Epithelial cell of prostate (primary cell): ENCODE data around the gene MAD1L1.
"Not testable (repeated sequence)": the region's sequence is repeated elsewhere in the genome, so short reads cannot be mapped to it uniquely, and the experiment has no call there.

Source experiments
- DNase-seq: peaks from one replicate; pipeline ENCODE4 v3.0.0-alpha.2; 2011; ENCODE audit warnings: low read depth, low spot score
- H3K27ac ChIP-seq: fragments of 450-650 bp; 2 replicates; pipeline ENCODE4 v1.5.1; 2017; ENCODE audit warnings: mild to moderate bottlenecking

The MAD1L1 gene

DNA sequence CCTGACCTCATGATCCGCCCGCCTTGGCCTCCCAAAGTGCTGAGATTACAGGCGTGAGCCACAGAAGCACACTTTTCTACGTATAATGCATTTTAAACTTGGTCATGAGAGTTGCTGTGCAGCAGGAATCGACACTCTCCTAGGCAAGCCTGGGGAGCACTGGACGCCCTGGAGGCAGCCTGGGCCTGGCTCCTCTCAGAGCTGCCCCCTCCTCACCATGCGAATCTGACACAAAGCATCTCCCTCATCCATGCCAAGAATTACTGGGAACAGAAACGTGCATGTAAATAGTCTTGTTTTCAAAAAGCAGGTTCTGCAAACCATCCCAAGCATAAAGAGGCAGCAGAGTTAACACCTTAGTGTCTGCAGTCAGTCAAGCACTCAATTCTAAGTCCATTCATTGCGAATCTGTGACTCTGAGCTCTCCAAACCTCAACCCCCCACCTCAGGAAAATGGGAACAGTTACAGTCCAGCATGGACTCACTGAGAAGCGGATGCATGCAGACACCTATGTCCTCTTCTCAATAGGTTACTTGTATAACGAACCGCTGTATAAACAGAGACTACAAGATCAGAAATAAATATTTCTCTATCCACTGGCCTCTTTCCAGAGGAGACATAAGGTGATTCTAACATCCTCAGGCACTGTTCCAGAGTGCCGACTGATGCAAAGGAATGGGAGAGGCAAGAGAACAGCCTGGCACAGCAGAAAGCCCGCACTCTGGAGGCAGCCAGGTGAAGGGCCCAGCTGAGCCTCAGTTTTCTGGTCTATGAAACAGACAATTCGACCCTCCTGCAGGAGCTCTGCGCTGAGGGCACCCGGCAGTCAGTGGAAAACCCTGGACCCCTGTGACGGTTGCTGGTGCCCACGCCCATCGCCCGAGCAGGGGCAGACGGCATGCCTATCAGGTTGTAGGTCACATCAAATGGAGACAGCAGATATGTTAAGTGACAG, 68.9 kb downstream of the MAD1L1 start:
- DNase-seq = no peak

DNA sequence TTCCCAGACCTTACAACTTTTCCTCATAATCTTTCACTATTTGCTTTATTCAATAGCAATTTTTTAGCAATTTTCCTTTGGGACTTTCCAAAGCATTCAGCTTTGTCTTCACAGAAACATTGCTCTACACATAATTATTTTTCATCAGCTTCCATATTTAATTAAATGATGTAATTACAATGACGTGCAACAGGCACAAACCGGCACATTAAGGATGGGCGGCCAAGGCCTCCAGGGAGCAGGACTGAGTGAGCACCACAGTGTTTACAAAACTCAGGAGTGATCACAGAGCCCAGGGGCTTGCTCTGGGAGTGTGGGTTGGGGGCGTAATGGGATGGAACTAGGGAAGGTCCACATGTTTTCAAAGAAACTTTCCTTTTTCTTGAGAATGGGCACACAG, 69.8 kb downstream of the MAD1L1 start:
- no peak for DNase-seq
- H3K27ac ChIP-seq = no peak overlapping the region

More for the DNA sequence above, 68.9 kb downstream of the MAD1L1 start:
- no peak overlapping the region for H3K27ac ChIP-seq

DNA sequence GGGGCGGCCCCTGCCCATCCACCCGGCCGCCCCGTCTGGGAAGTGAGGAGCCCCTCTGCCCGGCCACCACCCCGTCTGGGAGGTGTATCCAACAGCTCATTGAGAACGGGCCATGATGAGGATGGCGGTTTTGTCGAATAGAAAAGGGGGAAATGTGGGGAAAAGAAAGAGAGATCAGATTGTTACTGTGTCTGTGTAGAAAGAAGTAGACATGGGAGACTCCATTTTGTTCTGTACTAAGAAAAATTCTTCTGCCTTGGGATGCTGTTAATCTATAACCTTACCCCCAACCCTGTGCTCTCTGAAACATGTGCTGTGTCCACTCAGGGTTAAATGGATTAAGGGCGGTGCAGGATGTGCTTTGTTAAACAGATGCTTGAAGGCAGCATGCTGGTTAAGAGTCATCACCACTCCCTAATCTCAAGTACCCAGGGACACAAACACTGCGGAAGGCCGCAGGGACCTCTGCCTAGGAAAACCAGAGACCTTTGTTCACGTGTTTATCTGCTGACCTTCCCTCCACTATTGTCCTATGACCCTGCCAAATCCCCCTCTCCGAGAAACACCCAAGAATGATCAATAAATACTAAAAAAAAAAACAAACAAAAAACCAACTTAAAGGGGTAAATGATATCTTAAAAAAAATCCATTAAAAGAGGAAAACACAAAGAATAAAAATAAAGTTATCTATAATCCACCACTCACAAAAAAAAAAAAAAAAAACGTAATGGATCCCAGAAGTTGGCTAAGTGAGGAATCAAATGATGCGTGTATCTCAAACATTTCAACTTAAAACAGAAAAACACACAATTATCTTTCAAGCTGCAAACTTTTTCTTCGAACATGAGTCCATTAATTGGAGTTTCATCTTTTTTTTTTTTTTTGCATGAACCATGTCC, 70.5 kb downstream of the MAD1L1 start:
- not testable (repeated sequence) for H3K27ac ChIP-seq, DNase-seq

DNA sequence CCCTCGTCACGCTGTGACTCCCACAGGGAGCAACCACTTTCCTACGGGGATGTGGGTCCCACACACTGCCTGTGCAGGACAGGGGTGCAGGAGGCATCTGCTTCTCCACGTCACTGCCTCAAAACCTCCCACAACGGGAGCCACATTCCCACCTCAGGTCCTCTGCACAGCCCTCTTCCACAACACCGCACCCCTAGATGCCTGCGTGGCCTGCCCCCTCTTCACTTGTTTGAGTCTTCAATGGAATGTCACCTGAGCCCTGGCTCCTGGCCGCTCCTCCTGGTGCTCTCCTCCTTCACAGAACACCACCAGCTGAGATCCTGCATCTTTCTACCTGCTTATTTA, 73.6 kb downstream of the MAD1L1 start:
- no peak overlapping the region for H3K27ac ChIP-seq
- no peak for DNase-seq

DNA sequence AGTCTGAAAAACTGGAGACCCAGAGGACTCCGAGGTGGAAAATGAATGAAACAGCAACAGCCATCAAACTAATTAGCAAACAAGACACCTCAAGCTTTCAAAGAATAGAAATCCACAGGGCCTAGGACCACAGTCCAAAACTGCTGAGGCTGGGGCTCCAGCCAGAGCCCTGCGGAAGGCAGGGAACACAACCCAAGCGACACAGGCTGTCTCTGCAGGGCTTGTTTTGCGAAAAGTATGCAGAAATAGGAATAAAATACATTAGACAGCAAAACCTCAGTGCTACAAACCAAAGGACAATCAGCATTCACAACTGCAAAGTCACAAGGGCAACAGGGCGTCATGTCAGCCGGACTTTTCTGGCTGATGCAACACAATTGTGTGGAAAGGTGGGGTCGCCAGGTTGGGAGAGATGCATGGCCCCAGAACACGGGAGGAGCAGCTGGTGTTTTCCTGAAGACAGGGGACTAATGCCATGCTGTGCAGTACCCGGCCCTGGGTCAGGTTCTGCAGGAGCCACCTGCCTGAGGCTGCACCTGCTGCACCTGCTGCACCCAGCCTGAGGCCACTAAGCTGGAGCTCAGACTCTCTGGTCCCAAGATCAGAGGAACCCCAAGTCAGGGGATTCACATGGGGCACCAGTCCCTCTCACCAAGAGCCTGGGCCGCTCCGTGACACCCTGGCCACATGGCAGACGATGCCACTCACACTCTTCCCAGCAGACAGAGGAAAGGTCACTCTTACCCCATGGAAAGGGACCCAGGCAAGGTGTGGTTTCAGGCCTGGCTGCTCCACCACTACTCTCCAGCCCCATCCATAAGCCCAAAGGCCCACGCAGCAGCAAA, 74.2 kb downstream of the MAD1L1 start:
- DNase-seq = no peak
- no peak overlapping the region for H3K27ac ChIP-seq

DNA sequence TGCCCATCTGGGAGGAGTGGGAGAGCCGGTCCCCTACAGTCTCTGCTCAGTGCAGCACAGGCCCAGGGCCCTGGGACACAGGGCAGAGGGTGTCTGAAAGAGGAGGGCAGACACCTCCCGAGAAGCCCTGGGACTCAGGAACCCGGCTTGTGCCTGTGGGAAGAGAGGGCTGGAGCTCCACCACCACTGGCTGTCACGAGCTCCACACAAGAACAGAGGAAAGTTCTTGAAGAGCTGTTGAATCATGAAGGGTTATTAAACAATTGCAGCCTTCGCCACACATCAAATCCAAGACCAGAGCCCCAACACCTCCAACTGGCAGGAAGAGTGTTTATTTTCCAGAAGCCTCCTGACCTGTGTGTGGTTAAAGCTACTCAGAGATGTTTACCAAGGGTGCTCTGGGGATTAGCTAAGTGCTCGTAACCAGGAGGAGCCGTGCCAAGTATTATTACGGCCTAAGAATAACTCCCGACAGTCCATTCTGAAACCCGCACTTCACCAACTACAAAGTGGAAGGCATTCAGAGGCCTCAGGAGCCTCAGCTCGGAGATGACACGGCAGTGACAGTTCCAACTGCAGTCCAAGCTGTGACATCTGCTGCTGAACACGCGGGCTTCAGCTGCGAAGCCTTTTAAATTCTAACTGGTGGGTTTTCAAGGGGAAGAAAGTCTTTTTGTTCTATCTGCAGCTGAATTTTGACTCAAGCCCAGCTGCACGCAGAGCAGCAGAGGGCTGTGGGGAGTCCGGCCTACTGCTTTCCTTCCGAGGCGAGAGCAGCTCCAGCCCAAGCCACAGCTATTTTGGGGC, 75.1 kb downstream of the MAD1L1 start:
- DNase-seq = peak; percentile 60
- no peak overlapping the region for H3K27ac ChIP-seq

DNA sequence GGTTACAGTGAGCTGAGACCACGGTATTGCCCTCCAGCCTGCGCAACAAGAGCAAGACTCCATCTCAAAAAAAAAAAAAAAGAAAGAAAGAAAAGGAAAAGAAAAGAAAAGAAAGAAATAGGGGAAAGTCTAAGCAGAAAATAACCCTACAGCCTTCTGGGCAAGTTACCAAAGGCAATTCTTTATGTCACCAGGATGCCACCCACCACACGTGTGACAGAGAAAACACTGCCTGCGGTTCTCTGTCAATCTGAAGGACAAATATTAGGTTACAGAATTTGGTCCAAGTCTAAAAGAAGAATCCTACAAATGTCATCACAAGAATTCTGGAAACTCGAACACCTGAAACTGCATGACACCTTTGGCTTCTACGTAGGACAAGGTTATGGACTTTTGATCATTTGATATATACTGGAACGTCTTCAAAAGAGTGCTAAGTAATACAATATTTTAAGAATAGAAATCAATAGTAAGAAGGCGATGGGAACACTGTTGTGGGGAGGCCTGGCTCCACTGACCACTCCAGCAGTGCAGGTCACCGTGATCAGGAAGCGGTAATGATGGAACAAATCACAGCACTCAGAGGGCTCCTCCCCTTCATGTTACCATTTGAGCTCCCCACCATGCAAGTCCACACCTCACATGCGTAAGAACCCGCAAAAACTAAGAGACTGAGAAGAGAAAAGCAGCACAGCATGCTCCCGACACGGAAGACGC, 75.8 kb downstream of the MAD1L1 start:
- H3K27ac ChIP-seq = no peak overlapping the region

DNA sequence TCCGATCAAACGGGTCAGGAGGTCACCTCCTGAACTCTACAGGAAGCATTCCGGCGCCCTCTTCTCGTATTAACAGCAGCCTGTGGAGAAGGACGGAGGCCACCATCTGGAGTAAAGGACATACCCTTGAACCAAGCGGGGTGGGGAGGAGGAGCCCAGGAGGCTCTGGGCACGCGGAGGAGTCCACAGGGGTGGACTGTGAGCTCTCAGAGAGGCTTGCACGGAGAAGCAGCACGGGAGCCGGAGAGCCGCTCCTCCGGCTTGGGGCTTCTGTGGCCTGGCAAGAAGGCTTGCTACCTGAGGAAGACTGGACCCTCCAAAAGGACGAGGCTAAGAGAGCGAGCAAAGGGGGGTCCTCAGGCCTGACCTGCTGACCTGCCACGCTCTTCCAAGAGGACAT, 77.9 kb downstream of the MAD1L1 start:
- DNase-seq = no peak
- no peak overlapping the region for H3K27ac ChIP-seq

More for the DNA sequence above, 75.8 kb downstream of the MAD1L1 start:
- no peak for DNase-seq

DNA sequence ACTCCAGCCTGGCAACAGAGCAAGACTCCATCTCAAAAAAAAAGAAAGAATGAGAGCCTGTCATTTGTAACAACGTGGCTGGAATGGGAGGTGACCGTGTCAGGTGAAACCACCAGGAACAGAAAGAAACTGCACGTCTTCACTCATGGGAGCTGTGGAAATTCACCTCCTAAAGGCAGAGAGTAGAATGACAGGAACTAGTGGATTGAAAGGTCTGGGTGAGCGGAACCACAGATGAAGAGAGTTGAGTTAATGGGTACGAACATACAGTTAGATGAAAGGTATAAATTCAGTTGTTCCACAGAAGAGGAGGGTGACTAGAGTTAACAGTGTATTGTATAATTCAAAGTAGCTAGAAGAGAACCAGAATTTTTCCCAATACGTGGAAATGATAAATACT, 78.6 kb downstream of the MAD1L1 start:
- no peak for DNase-seq
- no peak overlapping the region for H3K27ac ChIP-seq

DNA sequence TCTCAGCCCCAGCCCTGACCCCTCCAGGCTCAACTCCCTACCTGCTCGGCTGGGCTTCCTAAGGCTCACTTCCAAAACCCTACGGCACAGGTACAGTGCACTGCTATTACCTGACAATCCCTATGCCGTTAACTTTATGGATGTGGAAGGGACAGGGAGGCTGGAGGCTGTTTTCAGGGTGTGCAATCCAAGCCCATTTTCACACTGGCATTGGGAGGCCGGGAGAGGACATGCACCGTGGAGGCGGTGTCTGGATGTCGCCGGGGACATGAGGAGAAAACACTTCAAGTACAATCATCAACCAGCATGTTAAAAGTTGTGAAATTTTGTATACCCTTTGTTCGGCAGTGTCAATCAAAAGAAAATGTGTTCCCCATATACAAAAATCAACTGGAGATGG, 80.1 kb downstream of the MAD1L1 start:
- H3K27ac ChIP-seq = no peak overlapping the region
- no peak for DNase-seq

DNA sequence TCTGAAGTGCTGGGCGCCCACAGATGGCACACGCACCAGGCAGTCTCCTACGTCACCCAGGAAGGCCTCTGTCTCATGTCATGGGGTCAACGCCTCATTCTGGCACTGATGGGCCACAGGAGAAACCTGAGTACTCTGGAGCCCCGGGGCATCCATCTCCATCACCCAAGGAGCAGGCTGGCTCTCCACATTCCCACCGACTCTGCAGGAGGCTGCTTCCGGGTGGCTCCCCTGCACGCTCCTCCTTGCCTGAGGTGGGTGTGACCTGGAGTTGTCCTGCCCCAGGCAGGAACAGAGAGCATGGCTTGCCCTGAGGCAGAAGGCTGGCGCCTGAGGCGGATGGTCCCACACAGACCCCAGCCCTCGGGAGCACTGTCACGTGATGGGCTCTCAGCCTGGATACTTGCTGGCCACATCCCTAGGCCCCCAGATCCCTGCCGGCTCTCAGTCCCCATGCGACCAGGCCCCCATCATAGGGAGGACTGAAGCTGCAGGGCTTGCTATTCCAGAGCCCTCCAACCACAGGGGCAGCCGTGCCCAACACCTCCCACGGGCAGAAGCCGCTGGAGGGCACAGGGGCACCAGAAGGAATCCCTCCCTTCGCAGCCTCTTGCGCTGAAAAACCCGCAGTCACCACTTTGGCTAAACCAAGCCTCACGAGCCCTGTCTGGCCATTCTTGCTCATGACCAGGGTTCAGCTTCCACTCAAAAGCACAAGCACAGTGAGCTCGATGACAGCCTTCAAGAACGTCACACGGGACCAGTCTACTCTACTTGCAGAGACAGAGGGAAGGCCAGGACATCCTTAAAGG, 80.7 kb downstream of the MAD1L1 start:
- H3K27ac ChIP-seq = no peak overlapping the region
- DNase-seq = no peak

DNA sequence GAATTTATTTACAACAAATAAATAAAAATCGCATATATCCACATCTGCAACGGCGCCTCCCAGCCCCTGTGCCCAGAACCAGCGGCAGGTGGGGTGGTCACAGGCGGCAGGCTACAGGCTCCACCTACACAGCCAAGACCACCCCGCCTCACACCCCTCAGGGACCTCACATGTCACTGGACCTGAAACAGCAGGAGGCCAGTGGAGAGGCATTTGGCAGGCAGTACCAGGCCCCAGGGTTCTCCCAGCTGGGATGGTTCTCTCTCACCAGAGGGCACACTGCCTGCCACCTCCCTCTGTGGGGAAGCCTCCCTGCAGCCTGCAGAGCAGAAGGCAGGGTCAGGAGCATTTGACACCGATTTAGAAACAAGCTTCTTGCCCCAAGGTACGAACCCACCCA, 81.5 kb downstream of the MAD1L1 start:
- no peak overlapping the region for H3K27ac ChIP-seq
- no peak for DNase-seq

DNA sequence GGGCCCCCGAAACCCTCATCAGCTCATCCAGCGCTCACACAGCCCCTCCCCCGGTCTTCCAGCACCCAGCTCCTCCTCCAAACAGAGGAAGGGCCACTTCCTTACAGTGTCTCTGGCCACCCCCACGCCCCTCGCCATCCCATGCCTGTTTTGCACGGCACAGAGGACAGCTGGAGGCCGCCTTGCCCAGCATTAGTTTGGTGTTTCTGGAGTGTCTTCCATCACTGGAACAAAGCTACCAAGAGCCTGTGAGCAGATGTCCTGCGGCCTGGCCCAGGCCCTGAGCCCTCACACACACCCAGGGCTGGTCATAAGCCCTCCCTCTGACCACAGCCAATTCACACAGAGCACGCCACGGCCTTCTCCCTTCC, 82.3 kb downstream of the MAD1L1 start:
- no peak overlapping the region for H3K27ac ChIP-seq
- DNase-seq = no peak

DNA sequence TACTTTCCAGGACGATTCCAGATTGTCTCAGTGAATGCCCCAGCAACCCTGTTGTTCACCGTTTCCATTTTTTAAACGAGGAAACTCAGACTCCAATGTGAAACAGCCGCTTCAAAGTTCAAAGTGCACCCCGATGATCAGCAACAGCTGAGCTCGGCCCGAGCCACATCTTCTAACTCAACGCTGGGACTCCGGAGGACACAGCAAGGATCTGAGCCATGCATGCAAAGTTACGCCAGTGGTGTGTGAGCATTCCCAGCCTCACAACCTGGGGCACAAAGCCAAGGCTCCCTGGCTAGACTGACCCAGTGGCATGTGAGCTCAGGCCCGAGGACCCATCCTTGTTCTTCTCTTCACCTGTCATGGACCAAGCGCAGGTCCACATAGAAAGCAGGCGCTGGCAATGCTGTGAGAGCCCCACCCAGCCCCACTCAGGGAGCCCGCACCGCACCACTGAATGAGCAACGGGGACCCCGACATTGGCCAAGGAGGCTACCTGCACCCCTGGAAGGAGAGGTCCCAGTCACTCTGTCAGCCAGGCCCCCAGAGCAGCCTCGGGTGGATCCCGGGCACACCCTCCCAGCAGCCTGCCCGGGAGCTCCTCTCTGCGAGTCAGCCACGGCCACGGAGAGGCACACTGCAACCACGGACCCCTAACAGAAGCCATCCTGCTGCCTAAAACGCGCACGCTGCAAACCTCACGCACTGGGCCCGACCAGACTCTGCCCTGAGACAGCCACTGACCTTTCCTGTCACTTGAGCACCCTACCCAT, 82.9 kb downstream of the MAD1L1 start:
- no peak overlapping the region for H3K27ac ChIP-seq
- no peak for DNase-seq

DNA sequence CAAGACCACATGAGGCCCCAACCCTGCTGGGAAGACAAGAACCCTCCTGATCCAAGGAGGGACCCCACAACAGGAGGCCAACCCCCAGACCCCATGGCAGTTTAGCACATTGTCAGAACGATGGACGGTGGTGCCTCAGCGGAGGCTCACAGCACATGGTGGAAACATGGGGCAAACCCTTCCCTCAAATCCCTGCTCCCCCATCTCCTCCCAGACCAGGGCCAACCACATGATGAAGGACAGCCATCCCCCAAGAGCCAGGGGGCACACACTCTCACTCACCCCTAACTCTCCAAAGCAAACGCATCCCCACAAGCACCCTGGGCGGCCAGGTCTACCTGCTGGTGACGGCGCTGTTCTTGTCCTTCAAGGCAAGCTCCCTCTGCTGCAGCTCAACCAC, 83.9 kb downstream of the MAD1L1 start:
- no peak for DNase-seq

DNA sequence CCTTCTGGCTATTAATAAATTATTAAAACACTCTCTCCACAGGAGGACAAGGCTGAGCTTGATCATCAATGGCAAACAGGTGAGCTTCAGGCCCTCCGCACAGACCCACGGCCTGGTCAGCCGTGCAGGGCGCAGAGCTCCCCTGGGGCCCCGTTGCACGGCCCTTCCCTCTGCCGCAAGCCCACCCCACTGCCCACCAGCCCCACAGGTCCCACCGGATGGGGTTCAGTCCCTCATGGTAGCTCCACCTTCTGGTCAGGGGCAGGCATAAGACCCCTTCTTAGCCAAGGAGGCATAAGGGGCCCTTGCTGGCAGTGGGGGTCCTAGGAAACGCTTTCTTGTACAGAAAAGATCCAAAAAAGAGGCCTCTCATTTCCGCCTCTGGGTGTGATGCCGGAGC, 84.6 kb downstream of the MAD1L1 start:
- no peak overlapping the region for H3K27ac ChIP-seq
- DNase-seq = no peak

More for the DNA sequence above, 83.9 kb downstream of the MAD1L1 start:
- no peak overlapping the region for H3K27ac ChIP-seq

DNA sequence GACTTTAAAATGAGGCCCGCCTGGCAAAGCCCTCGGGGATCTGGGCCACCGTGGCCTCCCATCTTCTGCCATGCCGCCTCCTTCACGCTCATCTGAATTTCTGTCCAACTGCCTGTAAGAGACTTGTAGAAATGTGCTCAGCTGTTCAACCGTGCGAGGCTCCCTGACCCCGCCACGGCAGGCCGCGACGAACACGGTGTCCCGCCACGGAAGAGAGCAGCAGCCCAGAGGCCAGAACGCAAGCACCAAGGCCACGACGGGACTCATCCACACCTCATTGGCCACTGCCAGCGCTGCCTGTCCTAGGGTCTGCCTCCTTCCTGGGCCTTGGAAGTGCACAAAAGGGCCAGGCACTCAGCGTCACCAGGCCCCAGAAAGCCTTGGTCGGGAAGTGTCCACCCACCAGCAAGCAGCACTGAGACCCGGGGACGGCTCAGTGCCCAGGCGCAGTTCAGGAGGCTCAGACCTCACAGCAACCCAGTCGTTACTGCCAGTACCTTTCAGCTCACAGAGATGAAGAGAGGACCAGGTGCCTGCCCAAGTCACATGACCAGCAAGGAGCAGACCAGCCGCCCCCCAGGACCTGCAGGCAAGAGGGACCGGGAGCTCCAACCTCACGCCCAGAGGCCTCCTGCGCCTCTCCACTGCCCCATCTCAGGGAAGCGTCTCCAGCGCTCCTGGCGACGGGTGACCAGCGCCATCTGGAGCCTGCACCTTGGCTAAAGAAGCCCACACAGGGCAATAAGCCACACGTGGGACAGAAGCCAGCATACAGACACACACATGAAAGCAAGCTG, 85.9 kb downstream of the MAD1L1 start:
- H3K27ac ChIP-seq = no peak overlapping the region
- DNase-seq = no peak
